ENCODE data around the gene RPS13. TPM values are rescaled to one million over a fixed set of nuclear protein-coding genes. Genes with fewer than 3 reads are reported as not detected.

Gene RPS13
- total and polyA plus RNA-seq, 4 donors, result 237 to 638 (median 471) TPM

- Histone ChIP-seq H3K4me3 (ENCODE audit: low read depth in 1 of 3, low read length in 3 of 3) (no peak overlapping the region), H3K36me3 (ENCODE audit: control insufficient read depth in 4 of 4, insufficient read depth in 3 of 4, low read depth in 1 of 4, low read length in 3 of 4) (no peaks in the 10 kb centered on the region), H3K9me3 (ENCODE audit: control insufficient read depth in 4 of 4, low read length in 3 of 4) (no peaks in the 10 kb centered on the region), H3K27me3 (ENCODE audit: control insufficient read depth in 4 of 4, insufficient read depth in 4 of 4, low read length in 3 of 4) (no peaks in the 10 kb centered on the region), H3K4me1 (ENCODE audit: control insufficient read depth in 4 of 4, insufficient read depth in 4 of 4, low read length in 3 of 4) (peaks cover 0 to 7% (median 2%) of the 10 kb centered on the region in 4 donors), H3K9ac (ENCODE audit: low read depth in 1 of 2, low read length in 2 of 2) (no peak overlapping the region), H3K27ac (ENCODE audit: low read depth in 1 of 2, low read length in 2 of 2) (no peak overlapping the region)
- WGBS, result 91% methylated on average over 3 of the region's 3 CpGs
- no peak for DNase-seq (ENCODE audit: low spot score)
- TF ChIP-seq, protein P1, sequence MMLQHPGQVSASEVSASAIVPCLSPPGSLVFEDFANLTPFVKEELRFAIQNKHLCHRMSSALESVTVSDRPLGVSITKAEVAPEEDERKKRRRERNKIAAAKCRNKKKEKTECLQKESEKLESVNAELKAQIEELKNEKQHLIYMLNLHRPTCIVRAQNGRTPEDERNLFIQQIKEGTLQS (IDR thresholded peaks at IDR 0.05), result no peak
- TF ChIP-seq GABPA (IDR thresholded peaks at IDR 0.05 in 1 of 2, conservative IDR thresholded peaks at IDR 0.05 in 1 of 2), result no peak
- no peak for TF ChIP-seq YY1 (IDR thresholded peaks at IDR 0.05)
- peak; percentile 34 to 51 for TF ChIP-seq HNF4A (conservative IDR thresholded peaks at IDR 0.05)
- TF ChIP-seq TAF1 (conservative IDR thresholded peaks at IDR 0.05), result no peak
- TF ChIP-seq SP1 (IDR thresholded peaks at IDR 0.05), result no peak
- TF ChIP-seq RXRA (IDR thresholded peaks at IDR 0.05), result no peak
- TF ChIP-seq RAD21 (IDR thresholded peaks at IDR 0.05), result no peak
- no peak for TF ChIP-seq ZBTB33 (IDR thresholded peaks at IDR 0.05)
Measured at GRCh38 chr11:17026487-17027082, 50.9 kb downstream of the RPS13 start.

DNA sequence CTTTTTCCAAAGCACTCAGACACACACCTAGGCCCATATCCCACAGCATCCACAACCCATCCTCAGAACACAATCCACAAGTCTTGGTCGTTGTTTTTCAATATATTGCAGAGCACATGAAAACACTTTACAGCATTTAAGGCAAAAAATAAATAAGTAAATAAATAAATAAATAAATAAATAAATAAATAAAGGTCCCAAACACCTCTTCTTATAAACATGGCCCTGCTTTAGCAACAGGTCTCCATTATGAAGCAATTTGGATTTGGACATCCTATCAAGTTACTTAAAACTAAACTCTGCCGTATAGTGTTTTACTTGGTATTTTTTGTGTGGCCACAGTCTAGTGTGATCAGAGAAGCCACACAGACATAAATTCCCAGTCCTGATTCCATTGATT lies 52.5 kb downstream of the RPS13 start:
- TF ChIP-seq, protein P2, sequence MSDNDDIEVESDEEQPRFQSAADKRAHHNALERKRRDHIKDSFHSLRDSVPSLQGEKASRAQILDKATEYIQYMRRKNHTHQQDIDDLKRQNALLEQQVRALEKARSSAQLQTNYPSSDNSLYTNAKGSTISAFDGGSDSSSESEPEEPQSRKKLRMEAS (IDR thresholded peaks at IDR 0.05), result no peak
- no peak for TF ChIP-seq NR2F2 (IDR thresholded peaks at IDR 0.05)
- TF ChIP-seq, protein P3, sequence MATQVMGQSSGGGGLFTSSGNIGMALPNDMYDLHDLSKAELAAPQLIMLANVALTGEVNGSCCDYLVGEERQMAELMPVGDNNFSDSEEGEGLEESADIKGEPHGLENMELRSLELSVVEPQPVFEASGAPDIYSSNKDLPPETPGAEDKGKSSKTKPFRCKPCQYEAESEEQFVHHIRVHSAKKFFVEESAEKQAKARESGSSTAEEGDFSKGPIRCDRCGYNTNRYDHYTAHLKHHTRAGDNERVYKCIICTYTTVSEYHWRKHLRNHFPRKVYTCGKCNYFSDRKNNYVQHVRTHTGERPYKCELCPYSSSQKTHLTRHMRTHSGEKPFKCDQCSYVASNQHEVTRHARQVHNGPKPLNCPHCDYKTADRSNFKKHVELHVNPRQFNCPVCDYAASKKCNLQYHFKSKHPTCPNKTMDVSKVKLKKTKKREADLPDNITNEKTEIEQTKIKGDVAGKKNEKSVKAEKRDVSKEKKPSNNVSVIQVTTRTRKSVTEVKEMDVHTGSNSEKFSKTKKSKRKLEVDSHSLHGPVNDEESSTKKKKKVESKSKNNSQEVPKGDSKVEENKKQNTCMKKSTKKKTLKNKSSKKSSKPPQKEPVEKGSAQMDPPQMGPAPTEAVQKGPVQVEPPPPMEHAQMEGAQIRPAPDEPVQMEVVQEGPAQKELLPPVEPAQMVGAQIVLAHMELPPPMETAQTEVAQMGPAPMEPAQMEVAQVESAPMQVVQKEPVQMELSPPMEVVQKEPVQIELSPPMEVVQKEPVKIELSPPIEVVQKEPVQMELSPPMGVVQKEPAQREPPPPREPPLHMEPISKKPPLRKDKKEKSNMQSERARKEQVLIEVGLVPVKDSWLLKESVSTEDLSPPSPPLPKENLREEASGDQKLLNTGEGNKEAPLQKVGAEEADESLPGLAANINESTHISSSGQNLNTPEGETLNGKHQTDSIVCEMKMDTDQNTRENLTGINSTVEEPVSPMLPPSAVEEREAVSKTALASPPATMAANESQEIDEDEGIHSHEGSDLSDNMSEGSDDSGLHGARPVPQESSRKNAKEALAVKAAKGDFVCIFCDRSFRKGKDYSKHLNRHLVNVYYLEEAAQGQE (IDR thresholded peaks at IDR 0.05), result no peak
- no peak overlapping the region for H3K9ac ChIP-seq (ENCODE audit: low read depth in 1 of 2, low read length in 2 of 2)

More for the DNA sequence above, 52.5 kb downstream of the RPS13 start:
- DNase-seq (ENCODE audit: low spot score), result no peak
- WGBS, result 92% methylated on average over 2 of the region's 2 CpGs
- Histone ChIP-seq H3K36me3 (ENCODE audit: control insufficient read depth in 4 of 4, insufficient read depth in 3 of 4, low read depth in 1 of 4, low read length in 3 of 4) (no peaks in the 10 kb centered on the region), H3K4me1 (ENCODE audit: control insufficient read depth in 4 of 4, insufficient read depth in 4 of 4, low read length in 3 of 4) (peaks cover 0 to 7% (median 2%) of the 10 kb centered on the region in 4 donors), H3K27ac (ENCODE audit: low read depth in 1 of 2, low read length in 2 of 2) (no peak overlapping the region), H3K4me3 (ENCODE audit: low read depth in 1 of 3, low read length in 3 of 3) (no peak overlapping the region), H3K9me3 (ENCODE audit: control insufficient read depth in 4 of 4, low read length in 3 of 4) (no peaks in the 10 kb centered on the region), H3K27me3 (ENCODE audit: control insufficient read depth in 4 of 4, insufficient read depth in 4 of 4, low read length in 3 of 4) (no peaks in the 10 kb centered on the region)

Small RNA genes lying within 50 kb of the gene (small RNA-seq; reads per million reads assigned to genes)
- gene RNU6-593P, result not detected
- 21.9 reads per million, percentile 96 among the genes with 10 or more reads in this experiment for gene SNORD14A
- not detected for gene SNORD14B

Other genes with a start within 250 kb of the RPS13 start
- gene PLEKHA7, start 63.3 kb downstream of the RPS13 start, total RNA-seq, result 10 to 100 TPM in 1 of 2 donors, 1 to 10 TPM in 1; 6.1 to 28.8 TPM
- gene PLEKHA7, start 63.3 kb downstream of the RPS13 start, polyA plus RNA-seq, result 1 to 10 TPM; 7.3 to 9.7 TPM
- 10 to 100 TPM; 17.3 to 89.9 TPM for gene PIK3C2A, start 130.3 kb upstream of the RPS13 start, total RNA-seq
- gene PIK3C2A, start 130.3 kb upstream of the RPS13 start, polyA plus RNA-seq, result 10 to 100 TPM in 1 of 2 donors, 1 to 10 TPM in 1; 8.2 to 10.1 TPM
- gene NUCB2, start 199.1 kb upstream of the RPS13 start, total RNA-seq, result 100 to 1,000 TPM in 1 of 2 donors, 10 to 100 TPM in 1; 68.5 to 112 TPM
- 100 to 1,000 TPM in 1 of 2 donors, 10 to 100 TPM in 1; 94.6 to 111 TPM for gene NUCB2, start 199.1 kb upstream of the RPS13 start, polyA plus RNA-seq